Neutrophil (primary cell): ENCODE data around the gene ISL2.

Experiments
- H3K27ac ChIP-seq: fragments of 200-600 bp; sonication (generic); 2 replicates; pipeline ENCODE4 v1.5.1; 2016; ENCODE audit warnings: mild to moderate bottlenecking, moderate library complexity
- H3K27me3 ChIP-seq: fragments of 200-600 bp; sonication (generic); 2 replicates; pipeline ENCODE4 v1.6.0; 2016; ENCODE audit warnings: mild to moderate bottlenecking
- H3K36me3 ChIP-seq: fragments of 200-600 bp; sonication (generic); 2 replicates; pipeline ENCODE4 v1.5.1; 2017
- H3K4me1 ChIP-seq, 2 experiments: fragments of 200-600 bp in 1 of 2; sonication (generic) in 1 of 2; 1 replicate in 1 of 2; 2 replicates in 1 of 2; pipeline versions ENCODE4 v1.5.1 to v1.6.1; 2013 to 2016; ENCODE audit warnings: low read depth in 1 of 2, low read length in 1 of 2, mild to moderate bottlenecking in 1 of 2, moderate library complexity in 1 of 2; ENCODE audit not compliant: control insufficient read depth in 1 of 2, insufficient read depth in 1 of 2
- H3K4me3 ChIP-seq, 2 experiments: fragments of 200-600 bp in 1 of 2; sonication (generic) in 1 of 2; 1 replicate in 1 of 2; 2 replicates in 1 of 2; pipeline ENCODE4 v1.5.1; 2013 to 2016; ENCODE audit warnings: low read depth in 1 of 2, low read length in 1 of 2, mild to moderate bottlenecking in 1 of 2, moderate library complexity in 1 of 2
- H3K9me3 ChIP-seq: fragments of 200-600 bp; sonication (generic); 2 replicates; pipeline ENCODE4 v1.5.1; 2016
- CTCF ChIP-seq: fragments of 200-600 bp; sonication (generic); IDR thresholded peaks from 2 replicates; pipeline ENCODE4 v1.5.1; 2016; ENCODE audit warnings: antibody characterized with exemption

Gene ISL2

GRCh38 chr15:76360416-76360815, 23.8 kb downstream of the ISL2 start:
- Histone ChIP-seq H3K4me3 (no peak overlapping the region), H3K4me1 (no peaks in the 10 kb centered on the region), H3K27me3 (no peaks in the 10 kb centered on the region), H3K9me3 (no peaks in the 10 kb centered on the region), H3K27ac (no peak overlapping the region), H3K36me3 (no peaks in the 10 kb centered on the region)
- no peak for TF ChIP-seq CTCF

- no peak overlapping the region for H3K4me3 ChIP-seq
- no peaks in the 10 kb centered on the region for H3K36me3 ChIP-seq
- no peaks in the 10 kb centered on the region for H3K27me3 ChIP-seq
- TF ChIP-seq CTCF = no peak
- no peaks in the 10 kb centered on the region for H3K4me1 ChIP-seq
- H3K9me3 ChIP-seq = no peaks in the 10 kb centered on the region
- H3K27ac ChIP-seq = no peak overlapping the region
These were observed 26.7 kb downstream of the ISL2 start for GRCh38 chr15:76363251-76363650.

GRCh38 chr15:76366714-76367113, 30.1 kb downstream of the ISL2 start:
- no peaks in the 10 kb centered on the region for H3K36me3 ChIP-seq
- no peaks in the 10 kb centered on the region for H3K4me1 ChIP-seq
- no peaks in the 10 kb centered on the region for H3K9me3 ChIP-seq
- no peaks in the 10 kb centered on the region for H3K27me3 ChIP-seq
- no peak overlapping the region for H3K27ac ChIP-seq
- H3K4me3 ChIP-seq = no peak overlapping the region
- no peak for TF ChIP-seq CTCF

- H3K27me3 ChIP-seq = no peaks in the 10 kb centered on the region
- H3K4me1 ChIP-seq = no peaks in the 10 kb centered on the region
- H3K9me3 ChIP-seq = no peaks in the 10 kb centered on the region
- H3K36me3 ChIP-seq = peaks cover 8% of the 10 kb centered on the region
- no peak for TF ChIP-seq CTCF
- no peak overlapping the region for H3K4me3 ChIP-seq
- H3K27ac ChIP-seq = no peak overlapping the region
These were observed 31.6 kb downstream of the ISL2 start for GRCh38 chr15:76368122-76368621.

- no peak overlapping the region for H3K27ac ChIP-seq
These were observed 39.5 kb downstream of the ISL2 start for GRCh38 chr15:76376029-76376428.

More at GRCh38 chr15:76376029-76376428, 39.5 kb downstream of the ISL2 start:
- H3K27me3 ChIP-seq = no peaks in the 10 kb centered on the region
- no peaks in the 10 kb centered on the region for H3K9me3 ChIP-seq
- H3K36me3 ChIP-seq = peaks cover 8% of the 10 kb centered on the region
- no peak overlapping the region for H3K4me3 ChIP-seq
- no peaks in the 10 kb centered on the region for H3K4me1 ChIP-seq
- no peak for TF ChIP-seq CTCF
